SW 1271 (cell line): ENCODE results near the gene YWHAE.
"Not testable (repeated sequence)": the region's sequence is repeated elsewhere in the genome, so short reads cannot be mapped to it uniquely, and the experiment has no call there.

Source experiments
- DNase-seq, 2 experiments: peaks; one replicate each; lab custom pipeline; 2025; lab: John Stamatoyannopoulos, UW

Gene YWHAE

GRCh38 chr17:1399679-1400512, at the start of gene YWHAE:
TSS of gene YWHAE (minus strand) at chr17:1400222. CDS start at chr17:1400110, 112 bp downstream.
- DNase-seq = peak; percentile 74 to 90

DNA sequence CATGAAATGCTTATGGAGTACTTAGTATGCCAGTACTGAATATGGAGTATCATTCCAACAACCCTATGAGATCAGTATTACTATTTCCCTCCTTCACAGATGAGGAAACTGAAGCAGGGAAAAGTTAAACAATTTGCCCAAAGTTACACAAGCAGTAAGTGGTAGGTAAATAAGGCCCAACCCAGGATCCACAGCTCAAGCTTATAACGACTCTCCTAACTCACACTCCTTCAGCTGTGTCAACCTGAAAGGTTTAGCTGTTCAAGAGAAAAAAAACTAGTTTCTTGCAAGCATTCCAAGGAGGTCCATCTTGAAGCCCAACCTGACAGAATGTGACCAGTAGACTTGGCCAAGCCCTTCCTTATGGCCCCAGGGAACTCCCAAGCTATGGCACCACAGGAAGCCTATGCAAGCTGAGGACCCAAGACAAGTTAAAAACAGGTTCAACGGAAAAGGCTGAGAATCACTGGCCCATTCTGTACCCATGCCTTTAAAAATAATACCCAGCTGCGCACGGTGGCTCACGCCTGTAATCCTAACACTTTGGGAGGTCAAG, 49.5 kb upstream of the YWHAE start:
- DNase-seq = no peak

- peak in 1 of 2 experiments; percentile 23 for DNase-seq
Measured at GRCh38 chr17:1447052-1447451, 47.0 kb upstream of the YWHAE start.

GRCh38 chr17:1446201-1446600, 46.2 kb upstream of the YWHAE start:
- DNase-seq = no peak

- DNase-seq = not testable (repeated sequence)
Measured at GRCh38 chr17:1445695-1446094, 45.7 kb upstream of the YWHAE start.

GRCh38 chr17:1442721-1443120, 42.7 kb upstream of the YWHAE start:
- DNase-seq = not testable (repeated sequence)

- no peak for DNase-seq
Measured at GRCh38 chr17:1442187-1442586, 42.2 kb upstream of the YWHAE start.

GRCh38 chr17:1440921-1441320, 40.9 kb upstream of the YWHAE start:
- DNase-seq = no peak

- DNase-seq = peak in 1 of 2 experiments; percentile 31
Measured at GRCh38 chr17:1438593-1439083, 38.6 kb upstream of the YWHAE start.

- no peak for DNase-seq
Measured at GRCh38 chr17:1435326-1435725, 35.3 kb upstream of the YWHAE start.

DNA sequence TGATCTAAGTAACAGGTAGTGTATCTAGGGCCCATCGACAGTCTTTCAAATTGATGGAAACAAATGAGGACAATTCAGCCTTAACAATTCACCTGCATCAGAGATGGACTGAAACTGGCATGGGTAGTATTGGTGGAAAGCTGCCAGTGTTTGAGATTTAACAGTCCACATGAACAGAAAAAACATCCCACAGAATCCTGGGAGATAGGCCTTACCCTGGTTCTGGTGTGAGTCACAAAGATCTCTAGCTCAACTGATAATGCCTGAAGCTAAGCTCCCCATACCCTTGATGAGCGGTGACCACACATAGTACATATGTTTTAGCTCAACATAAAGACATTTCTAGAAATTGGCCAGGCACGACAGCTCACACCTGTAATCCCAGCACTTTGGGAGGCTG, 34.1 kb upstream of the YWHAE start:
- no peak for DNase-seq

- no peak for DNase-seq
Measured at GRCh38 chr17:1431631-1432104, 31.6 kb upstream of the YWHAE start.

DNA sequence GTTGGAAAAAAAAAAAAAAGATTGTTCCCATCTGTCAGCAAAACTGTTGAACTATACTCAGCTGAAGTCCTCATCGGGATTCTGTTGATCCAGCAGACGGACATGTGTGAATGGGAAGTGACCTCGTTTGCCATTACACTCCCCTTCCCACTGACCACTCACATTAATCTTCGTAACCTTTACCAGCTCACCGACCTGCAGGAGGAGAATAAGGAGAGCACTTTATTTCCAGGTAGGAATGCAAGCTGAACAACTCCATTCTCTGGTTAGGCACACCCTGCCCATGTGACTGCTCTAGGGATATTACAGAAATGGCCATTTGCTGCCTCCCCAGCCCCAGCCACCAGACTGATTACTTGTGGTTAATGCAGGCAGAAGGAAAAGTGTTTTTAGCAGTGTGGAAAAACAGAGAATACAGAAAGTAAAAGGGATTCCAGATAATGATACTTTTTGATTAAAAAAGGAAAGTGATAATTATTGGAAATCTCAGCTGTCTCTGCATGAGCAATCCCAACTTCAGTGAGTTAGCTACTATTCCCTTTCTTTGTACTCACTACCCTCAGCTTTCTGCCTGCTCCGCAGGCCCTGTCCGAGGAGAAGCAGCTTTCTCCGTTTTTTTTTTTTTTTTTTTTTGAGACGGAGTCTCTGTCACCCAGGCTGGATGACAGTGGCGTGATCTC, 23.6 kb upstream of the YWHAE start:
- no peak for DNase-seq

- peak; percentile 82 to 89 for DNase-seq
Measured at GRCh38 chr17:1422885-1423284, 22.9 kb upstream of the YWHAE start.

- no peak for DNase-seq
Measured at GRCh38 chr17:1421470-1421869, 21.4 kb upstream of the YWHAE start.

- DNase-seq = no peak
Measured at GRCh38 chr17:1420981-1421380, 21.0 kb upstream of the YWHAE start.

DNA sequence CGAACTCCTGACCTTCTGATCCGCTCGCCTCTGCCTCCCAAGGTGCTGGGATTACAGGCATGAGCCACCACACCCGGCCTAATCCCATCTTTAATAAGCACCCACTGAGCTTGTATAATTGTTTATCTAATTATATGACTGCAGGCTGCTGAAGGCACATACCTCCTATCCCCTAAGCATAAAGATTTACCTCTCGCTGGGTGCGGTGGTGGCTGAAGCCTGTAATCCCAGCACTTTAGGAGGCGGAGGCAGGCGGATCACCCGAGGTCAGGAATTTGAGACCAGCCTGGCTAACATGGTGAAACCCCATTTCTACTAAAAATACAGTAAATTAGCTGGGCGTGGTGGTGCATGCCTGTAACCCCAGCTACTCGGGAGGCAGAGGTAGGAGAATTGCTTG, 20.1 kb upstream of the YWHAE start:
- no peak for DNase-seq

DNA sequence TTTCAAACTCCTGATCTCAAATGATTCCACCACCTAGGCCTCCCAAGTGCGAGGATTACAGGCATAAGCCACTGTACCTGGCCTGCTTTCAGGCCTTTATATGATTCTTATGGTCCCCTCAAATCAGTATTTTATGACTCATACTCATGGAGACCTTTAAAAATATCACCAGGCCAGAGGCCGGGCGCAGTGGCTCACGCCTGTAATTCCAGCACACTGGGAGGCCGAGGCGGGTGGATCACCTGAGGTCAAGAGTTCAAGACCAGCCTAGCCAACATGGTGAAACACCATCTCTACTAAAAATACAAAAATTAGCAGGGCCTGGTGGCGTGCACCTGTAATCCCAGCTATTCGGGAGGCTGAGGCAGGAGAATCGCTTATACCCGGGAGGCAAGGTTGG, 18.5 kb upstream of the YWHAE start:
- DNase-seq = not testable (repeated sequence)

- DNase-seq = no peak
Measured at GRCh38 chr17:1416414-1416813, 16.4 kb upstream of the YWHAE start.

DNA sequence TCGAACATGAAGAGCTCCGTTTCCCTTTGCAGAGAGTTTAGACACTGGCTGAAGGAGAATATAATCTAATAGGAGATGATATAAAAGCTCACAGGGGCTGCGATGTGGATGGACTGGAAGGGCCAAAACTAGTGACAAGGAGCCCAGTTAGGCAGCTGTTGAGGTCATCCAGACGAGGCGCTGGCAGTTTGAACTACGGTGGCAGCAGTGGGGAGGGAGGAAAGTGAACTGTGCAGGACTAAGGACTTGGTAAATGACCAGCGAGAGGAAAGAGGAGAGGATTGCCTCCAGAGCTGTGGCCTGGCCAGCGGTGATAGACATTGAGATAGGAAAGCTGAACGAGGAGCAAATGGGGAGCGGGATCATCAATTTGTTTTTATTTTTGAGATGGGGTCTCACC, 14.6 kb upstream of the YWHAE start:
- DNase-seq = no peak

- no peak for DNase-seq
Measured at GRCh38 chr17:1414001-1414574, 14.1 kb upstream of the YWHAE start.

DNA sequence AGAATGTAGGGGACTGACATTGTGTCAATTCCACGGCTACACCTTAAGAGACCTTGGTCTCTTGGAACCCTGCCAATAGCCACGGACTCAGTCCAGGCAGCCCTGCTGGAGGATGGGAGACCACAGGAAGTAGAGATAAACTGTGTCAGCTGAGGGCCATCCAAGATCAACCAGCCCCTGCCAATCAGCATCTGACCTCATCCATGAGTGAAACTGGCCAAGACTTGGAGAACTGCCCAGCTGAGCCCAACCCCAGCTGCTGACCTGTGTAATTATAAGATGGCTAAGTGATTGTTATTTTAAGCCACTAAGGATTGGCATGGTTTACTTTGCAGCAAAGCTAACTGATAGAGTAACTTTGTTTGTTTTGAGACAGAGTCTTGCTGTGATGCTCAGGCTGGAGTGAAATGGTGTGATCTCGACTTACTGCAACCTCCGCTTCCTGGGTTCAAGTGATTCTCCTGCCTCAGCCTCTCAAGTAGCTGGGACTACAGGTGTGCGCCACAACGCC, 13.3 kb upstream of the YWHAE start:
- DNase-seq = no peak
